T-helper 2 cell (primary cell): ENCODE measurements around the gene CC2D2B.
A peak's percentile ranks its signal among the peaks of the same experiment; 100 is the strongest.
"Not testable (repeated sequence)": the region's sequence is repeated elsewhere in the genome, so short reads cannot be mapped to it uniquely, and the experiment has no call there.

Source experiments
- DNase-seq, 5 experiments: peaks; one replicate each; pipeline versions ENCODE4 v3.0.0 to v3.0.0-alpha.2; 2012 to 2022
- total RNA-seq, 2 donors: gene quantifications; one replicate each; lab custom pipeline; 2026; lab: John Stamatoyannopoulos, UW

CC2D2B gene
- total RNA-seq, result 0.13 to 0.94 reads per million in 2 donors

- DNase-seq, result peak; percentile 12 to 79 (median 42)
Observed at GRCh38 chr10:95907456-95908253, at the start of gene CC2D2B. Gene CC2D2B, plus strand, starts transcription at chr10:95907975. Its CDS starts 3,349 bp downstream, at chr10:95911324.

- no peak for DNase-seq
Observed at GRCh38 chr10:95860166-95860940, 47.4 kb upstream of the CC2D2B start.

- peak in 1 of 5 experiments; percentile 80 for DNase-seq
Observed at GRCh38 chr10:95861386-95861785, 46.4 kb upstream of the CC2D2B start.

GRCh38 chr10:95864906-95865813 lies 42.6 kb upstream of the CC2D2B start:
- peak in 4 of 5 experiments; percentile 4 to 87 (median 9) for DNase-seq

- DNase-seq, result no peak
Observed at GRCh38 chr10:95865814-95866466, 41.8 kb upstream of the CC2D2B start.

- DNase-seq, result no peak
Observed at GRCh38 chr10:95866467-95866842, 41.3 kb upstream of the CC2D2B start.

- peak in 1 of 5 experiments; percentile 84 for DNase-seq
Observed at GRCh38 chr10:95867866-95868265, 39.9 kb upstream of the CC2D2B start.

GRCh38 chr10:95872158-95872711 lies 35.5 kb upstream of the CC2D2B start:
- DNase-seq, result no peak

- no peak for DNase-seq
Observed at GRCh38 chr10:95873139-95873538, 34.6 kb upstream of the CC2D2B start.

- DNase-seq, result no peak
Observed at GRCh38 chr10:95873651-95874050, 34.1 kb upstream of the CC2D2B start.

GRCh38 chr10:95874783-95875182 lies 33.0 kb upstream of the CC2D2B start:
- not testable (repeated sequence) for DNase-seq

- DNase-seq, result no peak
Observed at GRCh38 chr10:95876756-95877155, 31.0 kb upstream of the CC2D2B start.

- peak in 1 of 5 experiments; percentile 71 for DNase-seq
Observed at GRCh38 chr10:95877881-95878280, 29.9 kb upstream of the CC2D2B start.

GRCh38 chr10:95880704-95881103 lies 27.1 kb upstream of the CC2D2B start:
- no peak for DNase-seq

GRCh38 chr10:95881316-95881715 lies 26.5 kb upstream of the CC2D2B start:
- no peak for DNase-seq

- no peak for DNase-seq
Observed at GRCh38 chr10:95889830-95890229, 17.9 kb upstream of the CC2D2B start.

- no peak for DNase-seq
Observed at GRCh38 chr10:95896071-95896850, 11.5 kb upstream of the CC2D2B start.

GRCh38 chr10:95905897-95906580 lies 1.7 kb upstream of the CC2D2B start:
- DNase-seq, result not testable (repeated sequence)

GRCh38 chr10:95906677-95907455 lies 909 bp upstream of the CC2D2B start:
- peak in 1 of 5 experiments; percentile 75 for DNase-seq
